H1 (cell line): ENCODE measurements around the gene SYNDIG1. TPM values are rescaled to one million over a fixed set of nuclear protein-coding genes. Genes with fewer than 3 reads are reported as not detected.

Source experiments
- CTCF ChIA-PET: fragments of 300-600 bp; sonication (Branson Sonifier 250); formaldehyde crosslinking; loops from one replicate; lab custom pipeline; 2021; ENCODE audit not compliant: partially characterized antibody; lab: Charles Lee
- POLR2A ChIA-PET: fragments of 300-600 bp; sonication (Branson Sonifier 250); formaldehyde crosslinking; loops from one replicate; lab custom pipeline; 2021; ENCODE audit warnings: inconsistent platforms; ENCODE audit not compliant: partially characterized antibody; lab: Charles Lee
- DNase-seq, 2 experiments: peaks; one replicate each; pipeline versions ENCODE4 v3.0.0 to v3.0.0-alpha.2; 2010 to 2022; ENCODE audit warnings: low spot score in 2 of 2, low read depth in 1 of 2, mixed read lengths in 1 of 2
- FAIRE-seq: peaks from 2 replicates; lab custom pipeline; 2011; peaks lifted over from hg19 to GRCh38; lab: Jason Lieb, UNC
- H2AFZ ChIP-seq: 2 replicates; pipeline ENCODE4 v1.8.1; 2012; ENCODE audit warnings: low read length, inconsistent platforms
- H2AK5ac ChIP-seq: 2 replicates; pipeline ENCODE4 v1.6.1; 2013; ENCODE audit warnings: low read depth, low read length
- H2BK120ac ChIP-seq: replicated peaks from 2 replicates; pipeline ENCODE3; 2013; ENCODE audit warnings: low read depth, low read length, inconsistent platforms
- H2BK12ac ChIP-seq: 2 replicates; pipeline ENCODE4 v1.6.1; 2013; ENCODE audit warnings: low read depth, low read length
- H2BK15ac ChIP-seq: 2 replicates; pipeline ENCODE4 v1.6.1; 2013; ENCODE audit warnings: low read length
- H2BK20ac ChIP-seq: 2 replicates; pipeline ENCODE4 v1.6.1; 2013; ENCODE audit warnings: low read length
- H2BK5ac ChIP-seq: 2 replicates; pipeline ENCODE4 v1.6.1; 2013; ENCODE audit warnings: low read depth, low read length
- H3K14ac ChIP-seq: 2 replicates; pipeline ENCODE4 v1.6.1; 2013; ENCODE audit warnings: inconsistent platforms; ENCODE audit not compliant: insufficient read length
- H3K18ac ChIP-seq: 2 replicates; pipeline ENCODE4 v1.6.1; 2013; ENCODE audit warnings: low read length; ENCODE audit errors: extremely low read depth
- H3K23ac ChIP-seq: 2 replicates; pipeline ENCODE4 v1.6.1; 2013; ENCODE audit warnings: inconsistent platforms; ENCODE audit not compliant: insufficient read length
- H3K23me2 ChIP-seq: 2 replicates; pipeline ENCODE4 v1.6.1; 2013; ENCODE audit warnings: low read depth, low read length
- H3K27ac ChIP-seq: 2 replicates; pipeline ENCODE4 v1.6.1; 2011; ENCODE audit warnings: low read depth, low read length, inconsistent platforms
- H3K27me3 ChIP-seq, 4 experiments: replicated peaks in 1 of 4; 1 replicate in 1 of 4; 2 replicates in 3 of 4; pipeline versions ENCODE4 v1.6.1 to v1.8.1; 2011 to 2013; ENCODE audit warnings: low read length in 3 of 4, mild to moderate bottlenecking in 3 of 4, inconsistent platforms in 2 of 4, mixed read lengths in 2 of 4, moderate library complexity in 1 of 4; ENCODE audit not compliant: control insufficient read depth in 3 of 4, insufficient read depth in 3 of 4; ENCODE audit errors: extremely low read depth in 1 of 4
- H3K36me3 ChIP-seq, 4 experiments: 2 replicates each; pipeline versions ENCODE4 v1.6.1 to v1.8.1; 2011 to 2013; ENCODE audit warnings: mild to moderate bottlenecking in 4 of 4, low read length in 3 of 4, moderate library complexity in 2 of 4, control low read depth in 1 of 4, inconsistent platforms in 1 of 4; ENCODE audit not compliant: insufficient read depth in 4 of 4, control insufficient read depth in 2 of 4
- H3K4ac ChIP-seq: replicated peaks from 2 replicates; pipeline ENCODE3; 2013; ENCODE audit warnings: low read length, low read depth, mixed read lengths, inconsistent platforms; ENCODE audit not compliant: insufficient read length
- H3K4me1 ChIP-seq, 4 experiments: replicated peaks in 1 of 4; 1 replicate in 1 of 4; 2 replicates in 3 of 4; pipeline versions ENCODE4 v1.6.1 to v1.8.1; 2011 to 2013; ENCODE audit warnings: low read length in 3 of 4, inconsistent platforms in 2 of 4, mixed read lengths in 1 of 4; ENCODE audit not compliant: insufficient read depth in 4 of 4, control insufficient read depth in 3 of 4
- H3K4me2 ChIP-seq, 2 experiments: 2 replicates each; pipeline versions ENCODE4 v1.6.1 to v1.8.1; 2011 to 2013; ENCODE audit warnings: low read depth in 2 of 2, low read length in 2 of 2, control low read depth in 1 of 2, inconsistent platforms in 1 of 2, mild to moderate bottlenecking in 1 of 2; ENCODE audit not compliant: insufficient read depth in 1 of 2
- H3K4me3 ChIP-seq, 4 experiments: fragments of 200-600, 300-600 bp in 1 of 4; sonication (generic), shearing (Covaris generic), sonication (Bioruptor Twin) in 1 of 4; 2 replicates each; pipeline versions ENCODE4 v1.5.1 to v1.8.1; 2011 to 2016; ENCODE audit warnings: low read length in 4 of 4, low read depth in 3 of 4, control low read depth in 2 of 4, inconsistent platforms in 2 of 4, mild to moderate bottlenecking in 2 of 4, mixed read lengths in 1 of 4, moderate library complexity in 1 of 4; ENCODE audit not compliant: insufficient read depth in 2 of 4; ENCODE audit errors: extremely low read depth in 1 of 4
- H3K56ac ChIP-seq: replicated peaks from 2 replicates; pipeline ENCODE3; 2013; ENCODE audit warnings: low read depth, mild to moderate bottlenecking, mixed read lengths, low read length, inconsistent platforms; ENCODE audit not compliant: insufficient read length
- H3K79me1 ChIP-seq: 2 replicates; pipeline ENCODE4 v1.6.1; 2013; ENCODE audit warnings: low read depth, low read length, control low read depth
- H3K79me2 ChIP-seq, 2 experiments: 2 replicates each; pipeline versions ENCODE4 v1.6.1 to v1.8.1; 2012 to 2013; ENCODE audit warnings: low read length in 2 of 2, mild to moderate bottlenecking in 2 of 2, inconsistent platforms in 1 of 2; ENCODE audit not compliant: insufficient read depth in 2 of 2, control insufficient read depth in 1 of 2
- H3K9ac ChIP-seq, 4 experiments: replicated peaks in 1 of 4; 1 replicate in 1 of 4; 2 replicates in 3 of 4; pipeline versions ENCODE4 v1.6.1 to v1.8.1; 2011 to 2013; ENCODE audit warnings: low read depth in 3 of 4, low read length in 3 of 4, control low read depth in 2 of 4, mild to moderate bottlenecking in 2 of 4, moderate library complexity in 2 of 4, inconsistent platforms in 1 of 4; ENCODE audit errors: extremely low read depth in 1 of 4
- H3K9me3 ChIP-seq, 2 experiments: 2 replicates each; pipeline versions ENCODE4 v1.6.1 to v1.8.1; 2012 to 2013; ENCODE audit warnings: mild to moderate bottlenecking in 2 of 2, moderate library complexity in 2 of 2, control low read depth in 1 of 2, inconsistent platforms in 1 of 2, low read depth in 1 of 2, low read length in 1 of 2, mixed read lengths in 1 of 2; ENCODE audit not compliant: insufficient read depth in 2 of 2
- H4K20me1 ChIP-seq, 2 experiments: replicated peaks in 1 of 2; 2 replicates each; pipeline versions ENCODE3 to v1.8.1; 2011 to 2013; ENCODE audit warnings: inconsistent platforms in 2 of 2, low read length in 2 of 2, mild to moderate bottlenecking in 1 of 2; ENCODE audit not compliant: insufficient read depth in 2 of 2, control insufficient read depth in 1 of 2
- H4K5ac ChIP-seq: 2 replicates; pipeline ENCODE4 v1.6.1; 2013; ENCODE audit warnings: low read length, low read depth, mixed read lengths, inconsistent platforms; ENCODE audit not compliant: insufficient read length
- H4K8ac ChIP-seq: 2 replicates; pipeline ENCODE4 v1.8.0; 2013; ENCODE audit warnings: mild to moderate bottlenecking, moderate library complexity, low read length, inconsistent platforms; ENCODE audit not compliant: insufficient read depth; ENCODE audit errors: extremely low read depth
- H4K91ac ChIP-seq: replicated peaks from 2 replicates; pipeline ENCODE3; 2013; ENCODE audit warnings: low read length, mixed read lengths, inconsistent platforms; ENCODE audit not compliant: insufficient read length
- ASH2L ChIP-seq: fragments of 200-600, 300-600 bp; sonication (generic); IDR thresholded peaks from one replicate; pipeline ENCODE4 v1.7.1; 2017; ENCODE audit warnings: low read length
- CHD1 ChIP-seq: IDR thresholded peaks from 2 replicates; pipeline ENCODE4 v1.6.1; 2012; ENCODE audit warnings: low read depth, low read length, improper control_type of control experiment
- JUN ChIP-seq: IDR thresholded peaks from 2 replicates; pipeline ENCODE4 v1.6.1; 2011; ENCODE audit warnings: low read depth, mild to moderate bottlenecking, improper control_type of control experiment, low read length
- RBBP5 ChIP-seq: IDR thresholded peaks from 2 replicates; pipeline ENCODE4 v1.7.1; 2012; ENCODE audit warnings: low read depth, mild to moderate bottlenecking, inconsistent platforms, low read length, moderate library complexity, borderline replicate concordance
- TAF7 ChIP-seq: optimal IDR thresholded peaks from 2 replicates; pipeline ENCODE3; 2011; ENCODE audit warnings: low read depth, mild to moderate bottlenecking, inconsistent platforms, low read length, moderate library complexity, borderline replicate concordance
- ZNF274 ChIP-seq: IDR thresholded peaks from 2 replicates; pipeline ENCODE4 v1.7.0; 2012; ENCODE audit warnings: low read length, borderline replicate concordance; ENCODE audit errors: extremely low read depth
- WGBS, 2 experiments: shearing (Covaris generic) in 1 of 2; methylation state at CpG; one replicate each; pipeline versions ENCODE4 v1.1.6 to v1.1.7; 2013 to 2015; ENCODE audit warnings: low lambda C conversion rate in 2 of 2, mixed read lengths in 2 of 2, inconsistent platforms in 1 of 2, low coverage in 1 of 2, missing lambda C conversion rate in 1 of 2; ENCODE audit not compliant: insufficient replicate concordance in 2 of 2, insufficient coverage in 1 of 2, insufficient read length in 1 of 2; ENCODE audit errors: extremely low coverage in 1 of 2, missing lambda C conversion rate in 1 of 2; 5-methylcytosine and 5-hydroxymethylcytosine counted together
- polyA plus RNA-seq, 7 experiments: library from polyadenylated mRNA; depleted of rRNA in 3 of 7; stranded (reverse) in 5 of 7; unstranded in 2 of 7; fragments of >200 nt in 5 of 7; fragments of 200-250 nt in 2 of 7; gene quantifications; 1 replicate in 5 of 7; 2 replicates in 1 of 7; 4 replicates in 1 of 7; pipeline versions ENCODE4 v1.2.1 to v1.2.3, GENCODE V29; 2011 to 2013; ENCODE audit warnings: missing spikeins in 2 of 7, mixed read lengths in 2 of 7
- total RNA-seq: library from RNA; stranded (reverse); fragmentation: NEBNext Ultra II Directional; extraction: Animal tissue kit (Norgen Biotek cat#: 25700); gene quantifications from 2 replicates; pipeline ENCODE4 v1.2.1, GENCODE V29; 2021

SYNDIG1 gene
- total and polyA plus RNA-seq, 2 of the 8 experiments (the other 6 are each of a cell fraction or from before 2014, with no cell fraction given), result 6.5 to 7.8 TPM

GRCh38 chr20:24422091-24422760, 47.2 kb upstream of the SYNDIG1 start:
- no peaks in the 10 kb centered on the region for H3K36me3 ChIP-seq
- peaks cover 0 to 15% (median 7%) of the 10 kb centered on the region in 4 experiments; a peak in 5 of 7 replicates for H3K4me1 ChIP-seq
- CTCF ChIA-PET, result no interaction called here
- H2BK15ac ChIP-seq, result no peak overlapping the region
- H4K91ac ChIP-seq, result no peak overlapping the region
- no peak overlapping the region for H3K18ac ChIP-seq
- no peak overlapping the region for H2AFZ ChIP-seq
- TF ChIP-seq CHD1, result no peak
- no peak for TF ChIP-seq TAF7
- TF ChIP-seq ZNF274, result no peak
- no peak for TF ChIP-seq ASH2L
- no peak for TF ChIP-seq RBBP5
- TF ChIP-seq JUN, result no peak
- no peak overlapping the region for H3K4ac ChIP-seq
- no peaks in the 10 kb centered on the region; a peak in 1 of 4 replicates for H3K9me3 ChIP-seq
- H3K4me2 ChIP-seq, result no peak overlapping the region
- no peak overlapping the region for H3K14ac ChIP-seq
- no peak for FAIRE-seq
- no peak overlapping the region for H3K27ac ChIP-seq
- no peaks in the 10 kb centered on the region for H4K20me1 ChIP-seq
- H2BK12ac ChIP-seq, result peak overlapping the region; percentile 62; the same call in 1 of the 2 replicates
- H3K79me1 ChIP-seq, result no peaks in the 10 kb centered on the region
- no peak overlapping the region for H4K8ac ChIP-seq
- no peak overlapping the region for H2BK5ac ChIP-seq
- peak overlapping the region; percentile 52; the same call in 1 of the 2 replicates for H2BK20ac ChIP-seq
- H3K79me2 ChIP-seq, result no peaks in the 10 kb centered on the region
- H2AK5ac ChIP-seq, result no peak overlapping the region
- POLR2A ChIA-PET, result no interaction called here
- no peak for DNase-seq
- no peak overlapping the region for H3K9ac ChIP-seq
- H3K27me3 ChIP-seq, result no peaks in the 10 kb centered on the region
- no peaks in the 10 kb centered on the region for H3K23me2 ChIP-seq
- no peak overlapping the region for H4K5ac ChIP-seq
- no peak overlapping the region for H3K4me3 ChIP-seq
- 94% methylated on average over 14 of the region's 14 CpGs; no CpG with 5 or more reads in 1 of the 2 experiments for WGBS, 2 experiments
- H3K56ac ChIP-seq, result no peak overlapping the region
- peak overlapping the region; percentile 88 for H2BK120ac ChIP-seq
- H3K23ac ChIP-seq, result no peak overlapping the region
